Stimulated activated CD4-positive, alpha-beta T cell treated with anti-CD3 and anti-CD28 coated beads, TNF-alpha, amount 100 ng/mL, for 48 hours (primary cell): ENCODE results near the gene KLK11.

Experiments
- DNase-seq, 3 donors: peaks; one replicate each; pipeline ENCODE4 v3.0.0-alpha.2; 2020; ENCODE audit warnings: low read depth in 3 of 3

The KLK11 gene

GRCh38 chr19:50972795-50973376, 53.5 kb downstream of the KLK11 start:
- no peak for DNase-seq
